Upper lobe of left lung (tissue), 6 donors: ENCODE data around the gene HSPA9. TPM values are rescaled to one million over a fixed set of nuclear protein-coding genes. Genes with fewer than 3 reads are reported as not detected.

Experiments
- ATAC-seq, 2 donors: fragments of 200-7000 bp; cut with Tn5 transposase; one replicate each; pipeline ENCODE4 v1.9.1; 2022; ENCODE audit warnings: mild to moderate bottlenecking in 2 of 2, moderate library complexity in 2 of 2; ENCODE audit not compliant: low FRiP score in 2 of 2
- DNase-seq, 2 donors: peaks; one replicate each; pipeline ENCODE4 v3.0.0-alpha.2; 2019 to 2020
- H3K27ac ChIP-seq, 4 donors: fragments of 200-600 bp; sonication (generic); one replicate each; pipeline ENCODE4 v1.5.1; 2016 to 2019
- H3K27me3 ChIP-seq, 4 donors: fragments of 200-600 bp; sonication (generic); one replicate each; pipeline ENCODE4 v1.5.1; 2017 to 2019
- H3K36me3 ChIP-seq, 4 donors: fragments of 200-600 bp; sonication (generic); one replicate each; pipeline ENCODE4 v1.5.1; 2016 to 2019
- H3K4me1 ChIP-seq, 4 donors: fragments of 200-600 bp; sonication (generic); one replicate each; pipeline ENCODE4 v1.5.1; 2018 to 2019
- H3K4me3 ChIP-seq, 4 donors: fragments of 200-600 bp; sonication (generic); one replicate each; pipeline ENCODE4 v1.5.1; 2017 to 2019; ENCODE audit warnings: mild to moderate bottlenecking in 2 of 4, moderate library complexity in 1 of 4
- H3K9me3 ChIP-seq, 4 donors: fragments of 200-600 bp; sonication (generic); one replicate each; pipeline ENCODE4 v1.5.1; 2018 to 2019
- CTCF ChIP-seq, 6 experiments: fragments of 450-650 bp in 4 of 6; fragments of 200-600 bp in 2 of 6; sonication (generic) in 2 of 6; IDR thresholded peaks; one replicate each; pipeline ENCODE4 v1.5.1; 2016 to 2019; ENCODE audit warnings: antibody characterized with exemption in 6 of 6
- EP300 ChIP-seq, 4 donors: sonication (generic); formaldehyde crosslinking; IDR thresholded peaks; one replicate each; pipeline ENCODE4 v1.5.1; 2017; ENCODE audit warnings: antibody characterized with exemption in 4 of 4, control low read depth in 2 of 4
- POLR2A ChIP-seq, 4 donors: fragments of 450-650 bp; IDR thresholded peaks; one replicate each; pipeline ENCODE4 v1.5.1; 2016 to 2017; ENCODE audit warnings: antibody characterized with exemption in 4 of 4, mild to moderate bottlenecking in 2 of 4
- POLR2AphosphoS5 ChIP-seq, 2 donors: sonication (generic); formaldehyde crosslinking; IDR thresholded peaks; one replicate each; pipeline ENCODE4 v1.5.1; 2017; ENCODE audit warnings: antibody characterized with exemption in 2 of 2
- WGBS, 2 donors: methylation state at CpG; one replicate each; pipeline ENCODE4 v1.1.5; 2017 to 2018; 5-methylcytosine and 5-hydroxymethylcytosine counted together
- total RNA-seq, 6 donors: library from RNA; depleted of rRNA in 4 of 6; stranded (reverse); fragments of >200 nt in 4 of 6; gene quantifications; one replicate each; pipeline versions ENCODE4 v1.1.0 to v1.2.1, GENCODE V29; 2016 to 2021
- donor health status: DM: no; HTN: no; CAD: no; lungs with moderate emphysema.
- donor health status: DM: no; HTN: yes; CAD: no; lungs with severe emphysema.

Gene HSPA9
- total RNA-seq, 6 donors from 2014 or later, result 66.5 to 195 (median 139) TPM

GRCh38 chr5:138597661-138598400 is 22.6 kb upstream of the HSPA9 start:
- WGBS, 2 donors, result 77 to 80% methylated on average over 5 to 9 of the region's 9 CpGs
- Histone ChIP-seq H3K9me3 (no peaks in the 10 kb centered on the region), H3K4me1 (peaks cover 0 to 9% (median 2%) of the 10 kb centered on the region in 4 donors), H3K4me3 (no peak overlapping the region), H3K27me3 (no peaks in the 10 kb centered on the region), H3K27ac (no peak overlapping the region), H3K36me3 (no peaks in the 10 kb centered on the region)
- ATAC-seq (no peak), DNase-seq (peak in 1 of 2 donors; percentile 56)
- TF ChIP-seq EP300 (IDR thresholded peaks at IDR 0.05) (no peak), POLR2A (IDR thresholded peaks at IDR 0.05) (no peak), CTCF (IDR thresholded peaks at IDR 0.05) (no peak), POLR2AphosphoS5 (IDR thresholded peaks at IDR 0.05) (no peak)

GRCh38 chr5:138596105-138596881 is 21.1 kb upstream of the HSPA9 start:
- Histone ChIP-seq H3K27ac (no peak overlapping the region), H3K36me3 (no peaks in the 10 kb centered on the region), H3K9me3 (no peaks in the 10 kb centered on the region), H3K4me1 (peaks cover 0 to 1% (median 0%) of the 10 kb centered on the region in 4 donors), H3K27me3 (no peaks in the 10 kb centered on the region), H3K4me3 (no peak overlapping the region)
- TF ChIP-seq POLR2AphosphoS5 (IDR thresholded peaks at IDR 0.05), result no peak
- no peak for TF ChIP-seq CTCF (IDR thresholded peaks at IDR 0.05)
- TF ChIP-seq POLR2A (IDR thresholded peaks at IDR 0.05), result no peak
- TF ChIP-seq EP300 (IDR thresholded peaks at IDR 0.05), result no peak
- 88 to 89% methylated on average over 6 of the region's 6 CpGs for WGBS, 2 donors
- no peak for DNase-seq
- no peak for ATAC-seq

- 75 to 81% methylated on average over 4 of the region's 4 CpGs for WGBS, 2 donors
- DNase-seq, result no peak
Measured at GRCh38 chr5:138595180-138595795, 20.1 kb upstream of the HSPA9 start.

More at GRCh38 chr5:138595180-138595795, 20.1 kb upstream of the HSPA9 start:
- Histone ChIP-seq H3K36me3 (no peaks in the 10 kb centered on the region), H3K27me3 (no peaks in the 10 kb centered on the region), H3K9me3 (no peaks in the 10 kb centered on the region), H3K4me3 (no peak overlapping the region), H3K27ac (no peak overlapping the region), H3K4me1 (no peaks in the 10 kb centered on the region)
- ATAC-seq, result no peak
- TF ChIP-seq POLR2AphosphoS5 (IDR thresholded peaks at IDR 0.05) (no peak), POLR2A (IDR thresholded peaks at IDR 0.05) (no peak), CTCF (IDR thresholded peaks at IDR 0.05) (no peak), EP300 (IDR thresholded peaks at IDR 0.05) (no peak)
